GM20431 (cell line): ENCODE data around the gene CACNG3.

Experiments used
- in situ Hi-C: fragments of 300-500 bp; cut with MseI, MboI; formaldehyde crosslinking; loops from one replicate; pipeline ENCODE4 v1.15.0; 2020; ENCODE audit warnings: low sequenced_read_pairs; ENCODE audit not compliant: unreplicated experiment

CACNG3 gene

DNA sequence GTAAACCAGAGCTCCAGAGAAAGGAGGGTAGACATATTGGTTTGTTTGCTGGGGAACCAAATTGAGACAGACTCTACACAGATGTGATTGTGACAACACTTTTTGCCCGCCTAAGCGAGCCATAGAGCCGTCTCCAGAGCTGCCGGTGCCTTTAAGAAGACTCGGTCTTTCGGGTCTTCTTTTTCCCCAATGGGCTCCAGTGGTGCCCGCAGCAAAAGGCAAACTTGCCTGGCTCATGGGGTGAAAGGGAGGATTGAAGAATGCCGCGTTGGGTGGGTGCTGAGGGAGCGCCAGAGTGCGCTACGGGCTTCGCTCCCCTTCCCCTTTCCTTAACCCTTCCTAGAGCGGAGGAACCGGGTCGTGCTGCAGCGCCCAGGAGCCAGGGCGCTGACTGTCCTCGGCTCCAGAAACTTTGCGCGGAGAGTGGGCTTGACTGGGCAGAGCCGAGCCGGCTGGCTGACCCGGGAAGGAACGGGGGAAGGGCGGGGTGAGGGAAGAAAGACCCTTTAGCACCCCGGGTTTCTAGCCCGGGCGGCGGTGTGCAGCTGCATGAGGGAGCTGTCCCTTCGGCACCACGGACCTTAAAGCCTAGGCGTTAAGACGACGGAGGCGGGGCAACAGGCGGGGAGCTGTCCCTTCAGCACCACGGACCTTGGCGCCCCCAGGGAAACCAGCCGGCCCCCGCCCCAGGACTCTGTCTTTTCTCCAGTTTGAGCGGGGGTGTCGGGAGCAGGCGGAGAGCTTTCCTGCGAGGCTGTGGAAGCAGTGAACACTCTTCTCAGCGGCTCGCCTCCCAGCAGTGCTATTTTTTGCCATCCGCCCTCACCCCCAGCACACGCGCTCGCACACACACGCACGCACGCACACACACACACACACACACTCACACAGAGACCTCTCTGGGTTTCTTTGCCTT lies at the start of gene CACNG3:
Gene CACNG3, plus strand, starts transcription at position 880 of the 916 bp plus-strand sequence. CDS start 420 bp downstream, outside the sequence.
- in situ Hi-C loops: loop anchor here (25.0 kb wide), 1 partner anchor 468 kb away; no protein-coding TSS in a partner anchor

- in situ Hi-C loops: no loop called here
Observed at GRCh38 chr16:24206926-24207325, 49.2 kb upstream of the CACNG3 start.

DNA sequence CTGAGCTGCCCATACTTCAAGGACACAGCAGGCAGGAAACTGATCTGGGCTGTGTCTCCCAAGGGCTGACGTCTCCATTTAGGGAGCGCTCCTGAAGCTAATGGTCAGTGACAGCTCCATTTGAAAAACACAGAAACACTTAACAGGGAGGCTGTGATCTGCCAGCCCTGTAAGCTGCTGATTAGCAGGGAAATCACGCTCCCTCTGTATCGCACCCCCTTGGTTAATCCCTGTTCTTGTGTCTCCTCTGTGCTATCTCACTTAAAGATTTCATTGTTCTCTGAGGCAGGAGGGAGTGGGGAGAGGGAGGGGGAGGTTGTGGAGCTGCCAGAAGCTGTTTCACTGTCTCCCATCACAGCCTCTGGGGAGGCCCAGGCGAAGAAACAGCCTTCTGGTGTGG lies 47.4 kb upstream of the CACNG3 start:
- in situ Hi-C loops: no loop called here

- in situ Hi-C loops: no loop called here
Observed at GRCh38 chr16:24214992-24215391, 41.1 kb upstream of the CACNG3 start.

- in situ Hi-C loops: no loop called here
Observed at GRCh38 chr16:24216961-24217360, 39.2 kb upstream of the CACNG3 start.

DNA sequence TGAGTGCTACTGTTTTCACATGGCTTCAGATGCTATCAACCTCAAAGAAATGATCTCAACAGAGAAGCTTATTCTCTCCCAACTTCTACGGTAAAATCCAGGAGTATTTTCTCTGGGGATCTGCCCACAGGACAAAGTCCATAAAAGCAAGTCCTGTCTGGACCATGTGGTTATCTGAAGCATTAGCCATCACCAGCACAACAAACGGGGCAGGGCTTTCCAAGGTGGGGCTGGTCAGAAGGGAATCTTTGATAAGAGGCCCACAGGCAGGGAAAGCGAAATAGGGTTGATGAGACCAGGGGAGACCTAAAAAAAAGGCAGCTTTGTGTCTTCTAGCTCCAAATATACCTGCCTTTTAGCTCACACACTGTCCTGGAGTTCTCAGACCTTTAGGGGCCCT lies 38.7 kb upstream of the CACNG3 start:
- in situ Hi-C loops: no loop called here

DNA sequence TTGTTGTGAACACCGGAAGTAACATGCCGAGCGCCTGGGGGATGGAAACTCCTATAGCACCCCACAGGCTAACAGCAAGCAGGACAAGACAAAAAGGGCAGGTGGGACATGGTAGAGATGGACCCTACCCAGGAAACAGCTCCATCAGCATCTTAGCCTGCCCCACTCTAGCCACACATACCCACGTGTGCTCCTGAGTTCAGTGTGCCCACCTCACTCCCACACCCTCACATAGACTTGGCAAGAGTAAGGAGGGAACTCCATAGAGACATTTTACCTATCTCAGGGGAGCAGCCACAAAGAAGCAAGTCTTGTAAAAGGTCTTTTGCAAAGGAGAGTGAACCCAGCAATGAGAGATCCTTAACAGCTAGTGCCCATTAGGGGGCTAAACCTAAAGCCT lies 37.8 kb upstream of the CACNG3 start:
- in situ Hi-C loops: no loop called here

GRCh38 chr16:24221219-24221618 lies 34.9 kb upstream of the CACNG3 start:
- in situ Hi-C loops: no loop called here

DNA sequence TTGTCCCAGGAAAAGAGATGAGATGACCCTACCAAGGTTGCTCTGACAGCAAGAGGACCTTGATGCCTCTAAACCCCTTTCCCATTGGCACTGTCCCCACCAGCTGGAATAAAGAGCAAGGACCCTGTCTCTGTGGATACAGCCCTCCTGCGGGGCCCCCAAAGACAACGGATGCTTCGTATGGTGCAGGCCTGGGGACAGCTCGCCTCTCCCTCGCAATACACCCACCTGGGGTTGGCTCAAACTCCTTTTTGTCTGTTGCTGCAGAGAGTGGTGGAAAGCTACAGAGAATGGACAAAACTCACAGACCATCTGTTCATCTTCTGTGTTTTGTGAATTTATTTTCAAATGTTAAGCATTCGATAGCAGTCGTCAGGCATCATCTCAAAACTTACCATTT lies 27.6 kb upstream of the CACNG3 start:
- in situ Hi-C loops: loop anchor here (25.0 kb wide), 1 partner anchor 166 kb away; no protein-coding TSS in a partner anchor

GRCh38 chr16:24232936-24233335 lies 23.2 kb upstream of the CACNG3 start:
- in situ Hi-C loops: loop anchor here (25.0 kb wide), 1 partner anchor 171 kb away; no protein-coding TSS in a partner anchor

GRCh38 chr16:24234737-24235136 lies 21.4 kb upstream of the CACNG3 start:
- in situ Hi-C loops: loop anchor here (25.0 kb wide), 1 partner anchor 172 kb away; no protein-coding TSS in a partner anchor

DNA sequence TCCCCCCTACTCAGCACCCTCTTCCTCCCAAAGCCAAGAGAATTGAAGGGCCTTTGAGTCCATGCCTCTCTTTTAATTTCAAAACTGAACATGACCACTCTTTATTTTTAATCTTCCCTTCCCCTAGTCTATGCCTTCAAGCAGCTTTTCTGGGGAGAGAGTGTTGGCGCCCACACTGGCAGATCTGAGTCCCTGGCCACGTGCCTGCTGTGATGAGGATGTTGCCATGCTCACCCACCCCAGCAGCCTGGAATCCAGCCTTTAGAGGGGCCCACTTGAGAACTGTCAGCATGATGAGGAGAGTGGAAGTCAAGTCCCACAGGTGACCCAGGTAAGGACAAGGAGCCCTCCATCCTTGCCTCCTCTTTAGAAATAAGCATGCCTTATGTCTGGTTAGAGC lies 20.3 kb upstream of the CACNG3 start:
- in situ Hi-C loops: loop anchor here (25.0 kb wide), 1 partner anchor 174 kb away; no protein-coding TSS in a partner anchor

- in situ Hi-C loops: loop anchor here (25.0 kb wide), 1 partner anchor 177 kb away; no protein-coding TSS in a partner anchor
Observed at GRCh38 chr16:24238846-24239245, 17.3 kb upstream of the CACNG3 start.

- in situ Hi-C loops: loop anchor here (25.0 kb wide), 1 partner anchor 185 kb away; no protein-coding TSS in a partner anchor
Observed at GRCh38 chr16:24246911-24247607, 9.1 kb upstream of the CACNG3 start.

GRCh38 chr16:24253192-24253591 lies 2.9 kb upstream of the CACNG3 start:
- in situ Hi-C loops: loop anchor here (25.0 kb wide), 1 partner anchor 466 kb away; no protein-coding TSS in a partner anchor

GRCh38 chr16:24257958-24258357 lies 1.8 kb downstream of the CACNG3 start:
- in situ Hi-C loops: loop anchor here (25.0 kb wide), 1 partner anchor 471 kb away; no protein-coding TSS in a partner anchor

DNA sequence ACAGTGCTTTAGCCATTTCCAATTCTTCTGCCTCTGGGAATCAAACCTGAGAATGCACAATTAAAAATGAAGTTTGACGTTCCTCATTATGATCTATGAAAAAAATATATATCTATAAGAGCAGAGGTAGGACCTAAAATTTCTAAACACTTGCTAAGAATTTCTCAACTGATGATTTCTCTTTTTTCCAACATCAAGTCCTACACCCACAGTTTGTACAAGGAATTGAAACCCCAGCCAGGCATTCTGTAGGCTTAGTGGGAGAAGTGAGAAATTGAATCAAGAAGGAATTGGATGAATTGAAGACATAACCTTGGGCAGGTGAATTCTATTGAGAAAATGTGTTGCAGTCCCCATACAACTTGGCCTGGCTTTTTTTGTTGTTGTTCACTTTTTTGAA lies 2.7 kb downstream of the CACNG3 start:
- in situ Hi-C loops: loop anchor here (25.0 kb wide), 1 partner anchor 471 kb away; no protein-coding TSS in a partner anchor

GRCh38 chr16:24262816-24263215 lies 6.7 kb downstream of the CACNG3 start:
- in situ Hi-C loops: loop anchor here (25.0 kb wide), 1 partner anchor 476 kb away; no protein-coding TSS in a partner anchor

DNA sequence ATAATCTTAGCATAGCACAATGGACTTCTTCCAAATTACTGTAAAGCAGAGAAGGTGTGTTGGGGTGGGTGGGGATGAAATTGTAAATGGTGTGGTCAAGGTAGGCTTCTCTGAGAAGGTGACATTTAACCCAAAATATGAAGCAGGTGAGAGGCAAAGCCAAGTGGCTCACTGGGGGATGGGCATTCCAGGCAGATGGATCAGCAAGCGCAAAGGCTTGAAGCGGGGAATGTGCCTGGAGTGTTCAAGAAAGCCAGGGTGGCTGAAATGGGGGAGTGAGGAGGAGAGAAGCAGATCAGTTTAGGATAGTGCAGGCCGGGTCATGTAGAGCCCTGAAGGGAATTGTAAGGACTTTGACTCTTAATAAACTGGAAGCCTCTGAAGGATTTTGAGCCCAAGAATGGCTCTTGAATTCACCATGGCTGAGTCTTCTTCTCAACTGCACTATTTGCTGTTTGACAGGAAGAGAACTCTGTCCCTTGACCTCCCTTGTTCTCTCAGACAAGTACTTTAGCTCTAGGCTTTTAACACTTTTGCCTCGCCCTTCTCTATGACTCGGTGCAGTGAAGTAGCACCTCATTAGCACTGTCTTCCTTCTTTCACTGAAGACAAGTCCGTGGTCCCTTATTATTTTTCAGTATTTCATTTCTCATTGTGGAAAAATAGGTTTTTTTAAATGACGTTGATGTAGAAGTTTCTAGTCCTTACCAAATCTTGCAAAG lies 14.7 kb downstream of the CACNG3 start:
- in situ Hi-C loops: loop anchor here (25.0 kb wide), 1 partner anchor 484 kb away; no protein-coding TSS in a partner anchor

- in situ Hi-C loops: loop anchor here (25.0 kb wide), 1 partner anchor 485 kb away; no protein-coding TSS in a partner anchor
Observed at GRCh38 chr16:24272379-24272778, 16.2 kb downstream of the CACNG3 start.
